ENCODE data around the gene PITX2.
A peak's percentile ranks its signal among the peaks of the same experiment; 100 is the strongest.

PITX2 gene

DNA sequence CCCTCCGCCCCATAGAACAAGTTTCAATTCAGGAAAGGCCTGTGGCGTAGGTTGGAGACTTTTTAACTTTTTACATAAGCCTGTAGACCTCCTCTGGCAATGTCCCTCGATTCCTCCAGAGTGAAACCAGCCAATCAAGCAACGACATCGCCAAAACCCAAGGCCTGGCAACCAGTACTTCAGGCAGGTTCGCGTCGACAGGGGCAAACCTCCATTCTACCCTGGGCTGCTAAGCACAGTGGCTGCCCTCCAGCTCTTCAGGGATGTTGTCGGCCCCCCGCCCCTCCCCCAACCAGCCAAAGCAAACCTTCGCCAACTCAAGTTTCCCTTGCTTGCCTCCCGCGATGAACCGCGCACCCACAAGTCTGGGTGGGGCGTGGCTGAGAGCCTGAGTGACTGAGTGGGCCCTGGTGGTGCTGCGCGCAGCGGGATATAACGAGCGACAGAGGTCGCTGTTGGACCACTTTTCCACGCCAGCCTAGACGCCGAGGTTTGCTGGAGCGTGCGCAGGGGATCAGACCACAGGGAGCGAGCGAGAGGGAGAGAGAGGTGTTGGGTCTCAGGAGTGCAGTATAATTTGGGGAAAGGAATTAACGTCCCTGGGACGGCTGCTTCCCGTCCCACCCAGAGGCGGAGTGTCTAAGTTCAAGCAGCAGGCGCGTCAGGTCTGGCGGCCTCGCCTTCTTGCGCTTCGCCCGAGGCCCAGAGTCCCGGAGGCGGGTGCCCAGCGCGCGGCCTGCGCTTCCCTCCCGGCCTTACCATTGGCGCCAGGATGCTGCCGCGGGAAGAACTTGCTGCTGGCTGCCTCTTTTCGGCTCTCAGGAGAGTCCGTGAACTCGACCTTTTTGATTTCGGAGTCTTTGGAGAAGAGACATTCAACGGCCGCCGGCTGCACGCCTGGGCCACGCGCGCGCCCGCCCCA lies 9.0 kb upstream of the PITX2 start:
- H3K36me3 ChIP-seq (ENCODE audit: insufficient read depth, insufficient read length, low read length): no peaks in the 10 kb centered on the region
- no peak for DNase-seq (ENCODE audit: low read depth, low spot score)
- H3K4me3 ChIP-seq (ENCODE audit: insufficient read length, low read depth): peak overlapping the region; percentile 39
- H3K4me1 ChIP-seq (ENCODE audit: insufficient read depth, insufficient read length): peaks cover 3% of the 10 kb centered on the region
- H3K9me3 ChIP-seq (ENCODE audit: insufficient read depth, low read length): no peaks in the 10 kb centered on the region
- H3K9ac ChIP-seq (ENCODE audit: insufficient read length, low read depth): peak overlapping the region; percentile 67
- peaks cover 99% of the 10 kb centered on the region for H3K27me3 ChIP-seq (ENCODE audit: insufficient read depth, insufficient read length)
- no peak for TF ChIP-seq ZNF274 (IDR thresholded peaks at IDR 0.05; ENCODE audit: low read depth, low read length)

DNA sequence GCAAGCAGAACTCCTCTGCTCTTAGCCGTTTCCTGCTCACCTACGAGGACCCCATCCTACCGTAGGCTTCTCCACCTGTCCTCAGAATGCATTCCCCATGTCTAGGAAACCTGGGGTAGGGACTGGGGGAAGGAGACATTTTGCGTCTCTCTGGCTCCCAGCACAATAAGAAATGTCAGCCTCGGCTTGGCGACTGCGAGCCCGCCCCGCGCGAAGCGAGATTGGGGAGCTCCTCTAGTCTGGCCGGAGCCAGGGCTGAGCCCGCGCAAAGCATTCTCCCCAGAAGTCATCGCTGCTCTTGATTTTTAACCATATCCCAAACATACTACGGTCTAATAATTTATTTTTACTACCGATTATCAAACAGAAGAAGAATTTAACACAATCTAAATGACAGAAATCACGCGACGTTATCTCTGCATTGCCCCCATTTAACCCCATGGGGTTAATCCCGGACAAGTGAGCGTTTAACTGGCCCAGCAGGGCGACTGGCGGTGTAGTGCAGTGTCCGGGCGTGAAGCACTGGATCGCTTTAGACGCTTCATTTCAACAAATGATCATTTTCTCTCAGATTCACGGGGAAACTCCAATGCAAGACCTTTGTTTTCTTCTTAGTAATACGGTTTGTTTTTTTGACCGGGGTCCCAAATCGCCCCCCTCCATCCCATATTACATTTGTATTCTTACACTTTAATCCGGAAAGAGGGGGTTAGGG lies 8.0 kb upstream of the PITX2 start:
- DNase-seq (ENCODE audit: low read depth, low spot score): no peak
- Histone ChIP-seq H3K4me3 (ENCODE audit: insufficient read length, low read depth) (peak overlapping the region; percentile 8), H3K27me3 (ENCODE audit: insufficient read depth, insufficient read length) (peaks cover 99% of the 10 kb centered on the region), H3K9ac (ENCODE audit: insufficient read length, low read depth) (no peak overlapping the region), H3K36me3 (ENCODE audit: insufficient read depth, insufficient read length, low read length) (no peaks in the 10 kb centered on the region), H3K4me1 (ENCODE audit: insufficient read depth, insufficient read length) (peaks cover 3% of the 10 kb centered on the region), H3K9me3 (ENCODE audit: insufficient read depth, low read length) (no peaks in the 10 kb centered on the region)
- TF ChIP-seq ZNF274 (IDR thresholded peaks at IDR 0.05; ENCODE audit: low read depth, low read length): no peak
- TF ChIP-seq YY1 (IDR thresholded peaks at IDR 0.05; ENCODE audit: insufficient read depth, insufficient read length): no peak
- TF ChIP-seq SUZ12 (IDR thresholded peaks at IDR 0.05; ENCODE audit: extremely low read depth, insufficient read depth, insufficient read length): peak; percentile 57

- no peak overlapping the region for H3K4me3 ChIP-seq (ENCODE audit: insufficient read length, low read depth)
- H3K9me3 ChIP-seq (ENCODE audit: insufficient read depth, low read length): no peaks in the 10 kb centered on the region
- no peak overlapping the region for H3K9ac ChIP-seq (ENCODE audit: insufficient read length, low read depth)
Measured at GRCh38 chr4:110629780-110630687, 7.2 kb upstream of the PITX2 start.

DNA sequence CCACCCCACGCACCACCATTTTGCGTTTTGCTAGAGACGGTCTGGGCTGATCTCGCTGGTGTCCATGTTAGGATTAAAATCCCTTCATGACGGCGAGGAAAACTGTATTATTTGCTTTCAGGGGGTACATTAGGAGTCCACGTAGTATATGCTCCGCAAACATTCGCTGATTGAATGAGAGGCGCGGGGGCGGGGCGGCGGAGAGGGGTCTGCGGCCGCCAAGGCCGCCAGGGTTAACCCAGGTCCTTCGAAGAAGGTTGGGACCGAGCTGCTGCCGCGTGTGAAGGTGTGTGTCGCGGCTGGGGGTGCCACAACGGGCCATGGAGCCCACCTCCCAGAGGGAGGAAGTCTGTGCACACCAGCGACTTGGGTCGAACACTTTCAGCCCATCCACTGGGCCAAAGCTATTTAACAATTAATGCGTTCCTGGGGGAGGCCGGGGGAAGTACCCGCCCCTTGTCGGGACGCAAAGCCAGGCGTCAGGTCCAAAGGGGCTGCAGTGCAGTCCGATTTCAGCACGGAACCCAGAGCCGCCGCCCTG lies 6.4 kb upstream of the PITX2 start:
- Histone ChIP-seq H3K27me3 (ENCODE audit: insufficient read depth, insufficient read length) (peaks cover 99% of the 10 kb centered on the region), H3K4me3 (ENCODE audit: insufficient read length, low read depth) (peak overlapping the region; percentile 18)

More at GRCh38 chr4:110629780-110630687, 7.2 kb upstream of the PITX2 start:
- TF ChIP-seq SUZ12 (IDR thresholded peaks at IDR 0.05; ENCODE audit: extremely low read depth, insufficient read depth, insufficient read length): peak; percentile 61
- TF ChIP-seq ZNF274 (IDR thresholded peaks at IDR 0.05; ENCODE audit: low read depth, low read length): no peak
- peaks cover 99% of the 10 kb centered on the region for H3K27me3 ChIP-seq (ENCODE audit: insufficient read depth, insufficient read length)
- no peak for DNase-seq (ENCODE audit: low read depth, low spot score)
- H3K4me1 ChIP-seq (ENCODE audit: insufficient read depth, insufficient read length): peaks cover 3% of the 10 kb centered on the region
- no peaks in the 10 kb centered on the region for H3K36me3 ChIP-seq (ENCODE audit: insufficient read depth, insufficient read length, low read length)

GRCh38 chr4:110628663-110629213 lies 5.9 kb upstream of the PITX2 start:
- TF ChIP-seq ZNF274 (IDR thresholded peaks at IDR 0.05; ENCODE audit: low read depth, low read length) (no peak), SUZ12 (IDR thresholded peaks at IDR 0.05; ENCODE audit: extremely low read depth, insufficient read depth, insufficient read length) (no peak), YY1 (IDR thresholded peaks at IDR 0.05; ENCODE audit: insufficient read depth, insufficient read length) (no peak)
- H3K4me1 ChIP-seq (ENCODE audit: insufficient read depth, insufficient read length): peaks cover 3% of the 10 kb centered on the region
- peaks cover 99% of the 10 kb centered on the region for H3K27me3 ChIP-seq (ENCODE audit: insufficient read depth, insufficient read length)
- no peaks in the 10 kb centered on the region for H3K9me3 ChIP-seq (ENCODE audit: insufficient read depth, low read length)
- no peak for DNase-seq (ENCODE audit: low read depth, low spot score)
- H3K36me3 ChIP-seq (ENCODE audit: insufficient read depth, insufficient read length, low read length): no peaks in the 10 kb centered on the region
- peak overlapping the region; percentile 8 for H3K4me3 ChIP-seq (ENCODE audit: insufficient read length, low read depth)
- H3K9ac ChIP-seq (ENCODE audit: insufficient read length, low read depth): no peak overlapping the region

More for the DNA sequence above, 6.4 kb upstream of the PITX2 start:
- H3K4me1 ChIP-seq (ENCODE audit: insufficient read depth, insufficient read length): peaks cover 3% of the 10 kb centered on the region
- no peak overlapping the region for H3K9ac ChIP-seq (ENCODE audit: insufficient read length, low read depth)
- H3K9me3 ChIP-seq (ENCODE audit: insufficient read depth, low read length): no peaks in the 10 kb centered on the region
- no peak for DNase-seq (ENCODE audit: low read depth, low spot score)
- H3K36me3 ChIP-seq (ENCODE audit: insufficient read depth, insufficient read length, low read length): no peaks in the 10 kb centered on the region
- TF ChIP-seq SUZ12 (IDR thresholded peaks at IDR 0.05; ENCODE audit: extremely low read depth, insufficient read depth, insufficient read length): peak; percentile 78
- no peak for TF ChIP-seq YY1 (IDR thresholded peaks at IDR 0.05; ENCODE audit: insufficient read depth, insufficient read length)

- TF ChIP-seq ZNF274 (IDR thresholded peaks at IDR 0.05; ENCODE audit: low read depth, low read length): no peak
- no peak for TF ChIP-seq YY1 (IDR thresholded peaks at IDR 0.05; ENCODE audit: insufficient read depth, insufficient read length)
- TF ChIP-seq SUZ12 (IDR thresholded peaks at IDR 0.05; ENCODE audit: extremely low read depth, insufficient read depth, insufficient read length): no peak
- peak overlapping the region; percentile 8 for H3K4me3 ChIP-seq (ENCODE audit: insufficient read length, low read depth)
- H3K36me3 ChIP-seq (ENCODE audit: insufficient read depth, insufficient read length, low read length): no peaks in the 10 kb centered on the region
- H3K9ac ChIP-seq (ENCODE audit: insufficient read length, low read depth): no peak overlapping the region
- H3K27me3 ChIP-seq (ENCODE audit: insufficient read depth, insufficient read length): peaks cover 99% of the 10 kb centered on the region
- no peak for DNase-seq (ENCODE audit: low read depth, low spot score)
- peaks cover 3% of the 10 kb centered on the region for H3K4me1 ChIP-seq (ENCODE audit: insufficient read depth, insufficient read length)
- no peaks in the 10 kb centered on the region for H3K9me3 ChIP-seq (ENCODE audit: insufficient read depth, low read length)
Measured at GRCh38 chr4:110627977-110628662, 5.2 kb upstream of the PITX2 start.

Data from NT2/D1 (cell line).